Ishikawa (cell line): ENCODE data around the gene SGMS1.

Experiments used
- CEBPB ChIP-seq: IDR thresholded peaks from 2 replicates; pipeline ENCODE4 v1.6.1; 2012
- CREB1 ChIP-seq: IDR thresholded peaks from 2 replicates; pipeline ENCODE4 v1.6.1; 2012; ENCODE audit warnings: low read depth
- EGR1 ChIP-seq: IDR thresholded peaks from 2 replicates; pipeline ENCODE4 v1.6.1; 2012
- EP300 ChIP-seq: IDR thresholded peaks from 2 replicates; pipeline ENCODE4 v1.6.1; 2012; ENCODE audit warnings: borderline replicate concordance
- FOXM1 ChIP-seq: IDR thresholded peaks from 2 replicates; pipeline ENCODE4 v1.6.1; 2012; ENCODE audit warnings: low read depth, borderline replicate concordance
- NFIC ChIP-seq: IDR thresholded peaks from 2 replicates; pipeline ENCODE4 v1.6.1; 2012
- RAD21 ChIP-seq: IDR thresholded peaks from 2 replicates; pipeline ENCODE4 v1.6.1; 2012; ENCODE audit warnings: low read depth
- TAF1 ChIP-seq: IDR thresholded peaks from 2 replicates; pipeline ENCODE4 v1.6.1; 2012; ENCODE audit warnings: low read depth, mild to moderate bottlenecking
- TCF12 ChIP-seq: IDR thresholded peaks from 2 replicates; pipeline ENCODE4 v1.6.1; 2012; ENCODE audit warnings: low read depth
- TEAD4 ChIP-seq: IDR thresholded peaks from 2 replicates; pipeline ENCODE4 v1.6.1; 2012
- YY1 ChIP-seq: IDR thresholded peaks from 2 replicates; pipeline ENCODE4 v1.6.1; 2012; ENCODE audit warnings: low read depth
- ZBTB7A ChIP-seq: IDR thresholded peaks from 2 replicates; pipeline ENCODE4 v1.6.1; 2012; ENCODE audit warnings: low read depth
- TF ChIP-seq, protein P1 (sequence below): IDR thresholded peaks from 2 replicates; pipeline ENCODE4 v1.6.1; 2012
- TF ChIP-seq, protein P2 (sequence below): IDR thresholded peaks from 2 replicates; pipeline ENCODE4 v1.6.1; 2012; ENCODE audit warnings: low read depth, mild to moderate bottlenecking
- TF ChIP-seq, protein P3 (sequence below): IDR thresholded peaks from 2 replicates; pipeline ENCODE4 v1.6.1; 2012

Gene SGMS1

DNA sequence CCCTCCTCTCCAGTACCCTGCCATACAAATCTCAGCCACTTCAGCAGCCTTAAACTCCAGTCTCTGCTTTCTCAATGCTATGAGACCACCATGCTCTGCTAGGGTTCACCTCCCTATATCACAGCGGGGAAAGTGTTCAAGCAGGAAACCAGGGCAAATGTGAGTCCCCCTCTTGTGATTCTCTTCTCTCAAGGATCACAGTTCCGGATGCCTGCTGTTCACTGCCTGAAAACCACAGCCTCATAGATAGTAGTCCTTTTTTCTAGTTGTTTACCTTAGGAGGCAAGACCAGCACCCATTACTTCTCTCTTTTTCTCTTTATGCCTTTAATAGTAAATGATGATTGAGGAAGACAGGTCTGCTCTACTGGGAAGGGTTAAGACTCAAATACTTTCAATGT, 100.8 kb downstream of the SGMS1 start:
- TF ChIP-seq CREB1 (no peak), EP300 (no peak), TAF1 (no peak), TCF12 (no peak), NFIC (no peak), ZBTB7A (no peak), TEAD4 (no peak), YY1 (no peak), EGR1 (no peak)
- TF ChIP-seq, protein P1, sequence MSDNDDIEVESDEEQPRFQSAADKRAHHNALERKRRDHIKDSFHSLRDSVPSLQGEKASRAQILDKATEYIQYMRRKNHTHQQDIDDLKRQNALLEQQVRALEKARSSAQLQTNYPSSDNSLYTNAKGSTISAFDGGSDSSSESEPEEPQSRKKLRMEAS = no peak
- TF ChIP-seq, protein P2, sequence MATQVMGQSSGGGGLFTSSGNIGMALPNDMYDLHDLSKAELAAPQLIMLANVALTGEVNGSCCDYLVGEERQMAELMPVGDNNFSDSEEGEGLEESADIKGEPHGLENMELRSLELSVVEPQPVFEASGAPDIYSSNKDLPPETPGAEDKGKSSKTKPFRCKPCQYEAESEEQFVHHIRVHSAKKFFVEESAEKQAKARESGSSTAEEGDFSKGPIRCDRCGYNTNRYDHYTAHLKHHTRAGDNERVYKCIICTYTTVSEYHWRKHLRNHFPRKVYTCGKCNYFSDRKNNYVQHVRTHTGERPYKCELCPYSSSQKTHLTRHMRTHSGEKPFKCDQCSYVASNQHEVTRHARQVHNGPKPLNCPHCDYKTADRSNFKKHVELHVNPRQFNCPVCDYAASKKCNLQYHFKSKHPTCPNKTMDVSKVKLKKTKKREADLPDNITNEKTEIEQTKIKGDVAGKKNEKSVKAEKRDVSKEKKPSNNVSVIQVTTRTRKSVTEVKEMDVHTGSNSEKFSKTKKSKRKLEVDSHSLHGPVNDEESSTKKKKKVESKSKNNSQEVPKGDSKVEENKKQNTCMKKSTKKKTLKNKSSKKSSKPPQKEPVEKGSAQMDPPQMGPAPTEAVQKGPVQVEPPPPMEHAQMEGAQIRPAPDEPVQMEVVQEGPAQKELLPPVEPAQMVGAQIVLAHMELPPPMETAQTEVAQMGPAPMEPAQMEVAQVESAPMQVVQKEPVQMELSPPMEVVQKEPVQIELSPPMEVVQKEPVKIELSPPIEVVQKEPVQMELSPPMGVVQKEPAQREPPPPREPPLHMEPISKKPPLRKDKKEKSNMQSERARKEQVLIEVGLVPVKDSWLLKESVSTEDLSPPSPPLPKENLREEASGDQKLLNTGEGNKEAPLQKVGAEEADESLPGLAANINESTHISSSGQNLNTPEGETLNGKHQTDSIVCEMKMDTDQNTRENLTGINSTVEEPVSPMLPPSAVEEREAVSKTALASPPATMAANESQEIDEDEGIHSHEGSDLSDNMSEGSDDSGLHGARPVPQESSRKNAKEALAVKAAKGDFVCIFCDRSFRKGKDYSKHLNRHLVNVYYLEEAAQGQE = no peak

DNA sequence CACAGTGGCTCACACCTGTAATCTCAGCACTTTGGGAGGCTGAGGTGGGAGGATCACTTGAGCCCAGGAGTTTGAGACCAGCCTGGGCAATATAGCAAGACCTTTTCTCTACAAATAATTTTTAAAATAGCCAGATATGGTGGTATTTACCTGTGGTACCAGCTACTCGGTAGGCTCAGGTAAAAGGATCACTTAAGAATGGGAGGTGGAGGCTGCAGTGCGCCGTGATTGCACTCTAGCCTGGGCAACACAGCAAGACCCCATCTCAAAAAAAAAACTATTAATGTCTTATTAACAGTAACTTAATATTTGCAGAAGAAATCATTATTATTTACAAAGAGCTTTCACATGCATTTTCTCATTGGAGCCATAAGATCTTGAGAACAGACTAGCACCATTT, 103.6 kb downstream of the SGMS1 start:
- no peak for TF ChIP-seq ZBTB7A
- no peak for TF ChIP-seq EP300
- TF ChIP-seq, protein P2 = no peak
- no peak for TF ChIP-seq TEAD4
- TF ChIP-seq, protein P1 = no peak
- TF ChIP-seq, protein P3, sequence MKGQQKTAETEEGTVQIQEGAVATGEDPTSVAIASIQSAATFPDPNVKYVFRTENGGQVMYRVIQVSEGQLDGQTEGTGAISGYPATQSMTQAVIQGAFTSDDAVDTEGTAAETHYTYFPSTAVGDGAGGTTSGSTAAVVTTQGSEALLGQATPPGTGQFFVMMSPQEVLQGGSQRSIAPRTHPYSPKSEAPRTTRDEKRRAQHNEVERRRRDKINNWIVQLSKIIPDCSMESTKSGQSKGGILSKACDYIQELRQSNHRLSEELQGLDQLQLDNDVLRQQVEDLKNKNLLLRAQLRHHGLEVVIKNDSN = no peak
- no peak for TF ChIP-seq EGR1
- no peak for TF ChIP-seq FOXM1
- TF ChIP-seq CEBPB = no peak
- TF ChIP-seq CREB1 = no peak
- TF ChIP-seq RAD21 = no peak
- no peak for TF ChIP-seq TAF1
- no peak for TF ChIP-seq YY1

DNA sequence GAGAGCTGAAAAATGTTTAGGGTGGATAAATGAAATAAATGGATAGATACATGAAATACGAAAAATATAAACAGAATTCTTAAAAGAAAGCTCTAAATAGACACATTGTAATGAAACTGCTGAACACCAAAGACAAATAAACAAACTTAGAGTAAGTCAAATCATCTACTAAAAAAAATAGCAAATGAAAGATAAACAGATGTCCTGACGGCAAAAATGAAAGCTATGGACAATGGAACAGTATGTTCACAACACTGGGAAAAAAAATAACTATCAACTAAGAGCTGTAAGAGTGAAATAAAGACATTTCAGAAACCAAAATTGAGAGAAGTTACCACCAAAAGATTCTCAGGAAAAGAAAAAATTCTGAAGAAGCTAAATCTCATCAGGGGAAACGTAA, 106.1 kb downstream of the SGMS1 start:
- TF ChIP-seq YY1 (no peak), ZBTB7A (no peak), TCF12 (no peak), FOXM1 (no peak), CEBPB (no peak), RAD21 (no peak), NFIC (no peak), EP300 (no peak), EGR1 (no peak), TEAD4 (no peak), TAF1 (no peak), CREB1 (no peak)
- TF ChIP-seq, protein P1 = no peak
- TF ChIP-seq, protein P3 = no peak
- TF ChIP-seq, protein P2 = no peak

DNA sequence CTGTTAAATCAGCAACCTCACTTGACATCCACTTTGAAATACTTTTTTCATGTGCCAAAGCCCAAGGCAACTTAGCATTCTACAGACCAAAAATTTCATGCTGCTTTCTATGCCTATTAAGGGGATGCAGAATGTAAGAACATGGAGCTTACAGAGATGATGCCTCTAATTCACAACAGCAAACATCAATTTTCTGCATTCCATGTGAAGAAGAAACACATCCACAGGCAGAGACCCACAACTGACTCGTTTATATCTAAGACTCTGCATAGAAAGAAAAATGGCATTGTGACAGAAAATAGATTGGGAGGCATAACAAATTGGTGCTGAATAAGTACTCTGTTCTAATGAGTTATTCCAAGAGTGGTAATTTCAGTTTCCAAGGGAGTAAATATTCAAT, 107.6 kb downstream of the SGMS1 start:
- TF ChIP-seq, protein P2 = no peak
- TF ChIP-seq, protein P1 = no peak
- no peak for TF ChIP-seq NFIC
- no peak for TF ChIP-seq TAF1
- TF ChIP-seq FOXM1 = no peak
- no peak for TF ChIP-seq CREB1
- TF ChIP-seq ZBTB7A = no peak
- no peak for TF ChIP-seq EGR1
- TF ChIP-seq, protein P3 = no peak
- TF ChIP-seq TCF12 = no peak
- TF ChIP-seq YY1 = no peak
- no peak for TF ChIP-seq RAD21
- no peak for TF ChIP-seq TEAD4
